ENCODE measurements around the gene FNDC10. TPM values are rescaled to one million over a fixed set of nuclear protein-coding genes. Genes with fewer than 3 reads are reported as not detected.
"Not testable (repeated sequence)": the region's sequence is repeated elsewhere in the genome, so short reads cannot be mapped to it uniquely, and the experiment has no call there.

The FNDC10 gene
- total and polyA plus RNA-seq, 2 experiments from 2014 or later = 3.1 to 9.8 TPM

DNA sequence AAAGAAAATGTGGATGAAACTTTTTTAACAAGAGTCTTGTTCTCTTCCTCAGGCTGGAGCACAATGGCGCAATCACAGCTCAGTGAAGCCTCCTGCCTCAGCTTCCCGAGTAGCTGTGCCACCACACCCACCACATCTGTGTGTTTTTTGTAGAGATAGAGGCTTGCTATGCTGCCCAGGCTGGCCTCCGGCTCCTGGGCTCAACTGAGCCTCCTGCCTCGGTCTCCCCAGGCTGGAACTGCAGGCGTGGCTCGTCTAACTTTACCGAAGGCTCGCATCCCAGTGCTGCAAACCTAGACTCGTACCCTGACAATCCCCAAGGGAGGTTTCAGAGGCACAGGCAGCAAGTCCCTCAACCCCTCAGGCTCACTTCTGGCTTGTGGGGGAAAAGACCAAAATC, 39.8 kb downstream of the FNDC10 start:
- H3K27me3 ChIP-seq (replicated peaks; ENCODE audit: insufficient read depth) = no peaks in the 10 kb centered on the region
- WGBS, 2 experiments (ENCODE audit: low coverage in 1 of 2, low lambda C conversion rate in 2 of 2, missing lambda C conversion rate in 2 of 2) = 83 to 88% methylated on average over 9 of the region's 9 CpGs
- H3K9ac ChIP-seq = no peak overlapping the region
- no peaks in the 10 kb centered on the region for H3K9me2 ChIP-seq (ENCODE audit: insufficient read depth)
- peaks cover 95% of the 10 kb centered on the region for H3K79me2 ChIP-seq (ENCODE audit: insufficient read depth)
- H4K20me1 ChIP-seq (ENCODE audit: insufficient read depth) = no peaks in the 10 kb centered on the region
- in situ Hi-C loops (cut with MboI) = no loop called here
- no peaks in the 10 kb centered on the region for H3K4me1 ChIP-seq (ENCODE audit: insufficient read depth)
- H2AFZ ChIP-seq = no peak overlapping the region
- no peak overlapping the region for H3K4me3 ChIP-seq
- no peak for TF ChIP-seq EZH2phosphoT487 (IDR thresholded peaks at IDR 0.05; ENCODE audit: insufficient read depth, low read depth)
- TF ChIP-seq EZH2 (IDR thresholded peaks at IDR 0.05; ENCODE audit: insufficient read depth, poor library complexity, severe bottlenecking) = no peak
- no peak for DNase-seq
- H3K9me3 ChIP-seq (ENCODE audit: low read depth) = no peaks in the 10 kb centered on the region
- no peak overlapping the region for H3K27ac ChIP-seq
- H3F3A ChIP-seq (ENCODE audit: insufficient read depth) = no peaks in the 10 kb centered on the region
- H3K4me2 ChIP-seq (ENCODE audit: unreplicated experiment) = no peak overlapping the region
- peaks cover 14% of the 10 kb centered on the region for H3K36me3 ChIP-seq (ENCODE audit: low read depth)

DNA sequence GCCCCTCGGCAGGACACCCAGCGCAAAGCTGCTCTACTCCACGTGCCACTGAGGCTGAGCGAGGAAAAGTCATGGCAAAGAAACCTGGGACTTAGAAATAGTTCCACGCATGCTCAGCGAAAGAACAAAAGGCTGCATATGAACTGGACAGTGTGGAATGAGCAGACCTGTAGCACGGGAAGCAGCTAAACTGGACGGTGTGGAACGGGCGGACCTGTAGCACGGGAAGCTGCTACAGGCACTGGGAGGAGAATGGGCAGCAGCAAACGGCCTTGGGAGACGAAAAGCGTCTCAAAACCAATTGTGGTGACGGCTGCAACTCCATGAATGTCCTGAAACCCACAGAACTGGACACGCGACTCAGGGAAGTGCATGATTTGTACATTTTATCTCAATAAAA, 40.9 kb downstream of the FNDC10 start:
- H3K9me2 ChIP-seq (ENCODE audit: insufficient read depth) = no peaks in the 10 kb centered on the region
- no peaks in the 10 kb centered on the region for H4K20me1 ChIP-seq (ENCODE audit: insufficient read depth)
- DNase-seq = no peak
- no peaks in the 10 kb centered on the region for H3K9me3 ChIP-seq (ENCODE audit: low read depth)
- peaks cover 8% of the 10 kb centered on the region for H3K4me1 ChIP-seq (ENCODE audit: insufficient read depth)
- in situ Hi-C loops (cut with MboI) = no loop called here
- peaks cover 11% of the 10 kb centered on the region for H3K36me3 ChIP-seq (ENCODE audit: low read depth)
- no peak overlapping the region for H3K9ac ChIP-seq
- H3K4me3 ChIP-seq = no peak overlapping the region
- H2AFZ ChIP-seq = no peak overlapping the region
- no peak overlapping the region for H3K4me2 ChIP-seq (ENCODE audit: unreplicated experiment)
- H3K27ac ChIP-seq = no peak overlapping the region
- no peaks in the 10 kb centered on the region for H3K27me3 ChIP-seq (replicated peaks; ENCODE audit: insufficient read depth)
- 85 to 89% methylated on average over 17 of the region's 17 CpGs for WGBS, 2 experiments (ENCODE audit: low coverage in 1 of 2, low lambda C conversion rate in 2 of 2, missing lambda C conversion rate in 2 of 2)
- H3F3A ChIP-seq (ENCODE audit: insufficient read depth) = no peaks in the 10 kb centered on the region
- peaks cover 93% of the 10 kb centered on the region for H3K79me2 ChIP-seq (ENCODE audit: insufficient read depth)
- no peak for TF ChIP-seq EZH2 (IDR thresholded peaks at IDR 0.05; ENCODE audit: insufficient read depth, poor library complexity, severe bottlenecking)
- TF ChIP-seq EZH2phosphoT487 (IDR thresholded peaks at IDR 0.05; ENCODE audit: insufficient read depth, low read depth) = no peak

DNA sequence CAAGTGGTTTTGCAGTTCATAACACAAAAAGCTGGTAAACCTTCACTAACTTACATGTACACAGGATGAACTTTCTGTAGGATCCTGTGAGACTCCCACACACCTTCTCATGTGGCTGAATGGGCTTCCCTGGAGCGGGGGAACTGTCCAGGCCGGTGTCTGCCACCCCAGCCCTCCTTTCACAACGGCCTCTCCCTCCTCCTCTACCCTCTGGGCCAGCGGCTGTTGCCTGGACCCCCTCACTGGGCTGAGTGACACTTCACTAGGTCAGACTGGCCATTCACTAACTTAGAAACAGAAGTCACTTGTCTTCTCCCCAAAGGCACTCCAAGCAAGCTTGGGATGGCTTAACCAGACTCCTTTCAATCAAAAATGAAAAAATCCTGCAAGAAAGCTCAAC, 41.3 kb downstream of the FNDC10 start:
- Histone ChIP-seq H3K27ac (no peak overlapping the region), H4K20me1 (ENCODE audit: insufficient read depth) (no peaks in the 10 kb centered on the region), H3K9me2 (ENCODE audit: insufficient read depth) (no peaks in the 10 kb centered on the region), H3K79me2 (ENCODE audit: insufficient read depth) (peaks cover 93% of the 10 kb centered on the region), H2AFZ (no peak overlapping the region), H3K9ac (no peak overlapping the region), H3K9me3 (ENCODE audit: low read depth) (no peaks in the 10 kb centered on the region), H3K4me2 (ENCODE audit: unreplicated experiment) (no peak overlapping the region), H3K27me3 (replicated peaks; ENCODE audit: insufficient read depth) (no peaks in the 10 kb centered on the region), H3K4me3 (no peak overlapping the region), H3K36me3 (ENCODE audit: low read depth) (peaks cover 6% of the 10 kb centered on the region), H3F3A (ENCODE audit: insufficient read depth) (no peaks in the 10 kb centered on the region), H3K4me1 (ENCODE audit: insufficient read depth) (peaks cover 8% of the 10 kb centered on the region)
- DNase-seq = no peak
- no peak for TF ChIP-seq EZH2phosphoT487 (IDR thresholded peaks at IDR 0.05; ENCODE audit: insufficient read depth, low read depth)
- no peak for TF ChIP-seq EZH2 (IDR thresholded peaks at IDR 0.05; ENCODE audit: insufficient read depth, poor library complexity, severe bottlenecking)
- 77 to 83% methylated on average over 4 of the region's 4 CpGs for WGBS, 2 experiments (ENCODE audit: low coverage in 1 of 2, low lambda C conversion rate in 2 of 2, missing lambda C conversion rate in 2 of 2)
- in situ Hi-C loops (cut with MboI) = no loop called here

DNA sequence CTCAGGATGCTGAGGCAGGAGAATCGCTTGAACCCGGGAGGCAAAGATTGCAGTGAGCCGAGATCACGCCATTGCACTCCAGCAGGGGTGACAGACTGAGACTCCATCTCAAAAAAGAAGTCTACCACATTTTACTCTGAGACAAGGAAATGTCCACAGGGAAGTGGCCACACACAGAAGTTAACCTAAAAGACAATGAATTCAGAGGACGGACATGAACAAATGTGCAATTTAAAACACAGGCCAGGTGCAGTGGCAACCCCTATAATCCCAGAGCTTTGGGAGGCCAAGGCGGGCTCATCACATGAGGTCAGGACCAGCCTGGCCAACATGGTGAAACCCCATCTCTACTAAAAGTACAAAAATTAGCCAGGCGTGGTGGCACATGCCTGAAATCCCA, 42.2 kb downstream of the FNDC10 start:
- H3K27me3 ChIP-seq (replicated peaks; ENCODE audit: insufficient read depth); H3K4me2 ChIP-seq (ENCODE audit: unreplicated experiment); H3K4me3 ChIP-seq; H3F3A ChIP-seq (ENCODE audit: insufficient read depth); H3K27ac ChIP-seq; H3K9ac ChIP-seq; DNase-seq; H3K4me1 ChIP-seq (ENCODE audit: insufficient read depth); H2AFZ ChIP-seq; H4K20me1 ChIP-seq (ENCODE audit: insufficient read depth); H3K9me3 ChIP-seq (ENCODE audit: low read depth); in situ Hi-C loops (cut with MboI); H3K9me2 ChIP-seq (ENCODE audit: insufficient read depth); H3K36me3 ChIP-seq (ENCODE audit: low read depth): not testable (repeated sequence)
- peaks cover 93% of the 10 kb centered on the region for H3K79me2 ChIP-seq (ENCODE audit: insufficient read depth)
- WGBS, 2 experiments (ENCODE audit: low coverage in 1 of 2, low lambda C conversion rate in 2 of 2, missing lambda C conversion rate in 2 of 2) = 95% methylated on average over 7 of the region's 7 CpGs

DNA sequence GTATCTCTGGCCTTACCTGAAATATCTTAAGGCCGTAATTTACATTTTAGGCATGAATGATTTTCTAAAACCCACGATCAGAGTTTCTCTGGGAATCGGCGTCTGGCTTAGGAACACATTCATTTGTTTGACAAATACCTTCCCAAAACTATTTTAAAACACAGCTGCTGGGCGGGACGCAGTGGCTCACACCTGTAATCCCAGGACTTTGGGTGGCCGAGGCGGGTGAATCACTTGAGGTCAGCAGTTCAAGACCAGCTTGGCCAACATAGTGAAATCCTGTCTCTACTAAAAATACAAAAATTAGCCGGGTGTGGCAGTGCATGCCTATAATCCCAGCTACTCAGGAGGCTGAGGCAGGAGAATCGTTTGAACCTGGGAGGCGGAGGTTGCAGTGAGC, 43.0 kb downstream of the FNDC10 start:
- peaks cover 93% of the 10 kb centered on the region for H3K79me2 ChIP-seq (ENCODE audit: insufficient read depth)
- H3K27ac ChIP-seq; H4K20me1 ChIP-seq (ENCODE audit: insufficient read depth); H3K9me2 ChIP-seq (ENCODE audit: insufficient read depth); H3F3A ChIP-seq (ENCODE audit: insufficient read depth); H3K4me1 ChIP-seq (ENCODE audit: insufficient read depth); DNase-seq; H3K4me3 ChIP-seq; H3K4me2 ChIP-seq (ENCODE audit: unreplicated experiment); in situ Hi-C loops (cut with MboI); H3K9ac ChIP-seq; H3K36me3 ChIP-seq (ENCODE audit: low read depth); H2AFZ ChIP-seq; H3K27me3 ChIP-seq (replicated peaks; ENCODE audit: insufficient read depth); H3K9me3 ChIP-seq (ENCODE audit: low read depth): not testable (repeated sequence)
- 84 to 86% methylated on average over 11 of the region's 11 CpGs for WGBS, 2 experiments (ENCODE audit: low coverage in 1 of 2, low lambda C conversion rate in 2 of 2, missing lambda C conversion rate in 2 of 2)

All from GM23248 (cell line).